HCT116 (cell line): ENCODE measurements around the gene NOC2L.

Experiments used
- CTCF ChIP-seq, 3 experiments: fragments of 200-600 bp in 1 of 3; sonication (generic) in 1 of 3; IDR thresholded peaks in 2 of 3; conservative IDR thresholded peaks in 1 of 3; 2 replicates each; pipeline ENCODE4 v1.5.1; 2012 to 2017; ENCODE audit warnings: low read depth in 2 of 3, low read length in 2 of 3, antibody characterized with exemption in 1 of 3, borderline replicate concordance in 1 of 3, control low read depth in 1 of 3, mild to moderate bottlenecking in 1 of 3, mixed read lengths in 1 of 3, mixed run types in 1 of 3, moderate library complexity in 1 of 3; ENCODE audit not compliant: insufficient read depth in 1 of 3
- EZH2phosphoT487 ChIP-seq: fragments of 200-600 bp; IDR thresholded peaks from 2 replicates; pipeline ENCODE4 v1.6.1; 2018; ENCODE audit warnings: antibody characterized with exemption, borderline replicate concordance
- MAX ChIP-seq: IDR thresholded peaks from 2 replicates; pipeline ENCODE4 v1.6.1; 2012
- POLR2A ChIP-seq: IDR thresholded peaks from 2 replicates; pipeline ENCODE4 v1.7.0; 2011; ENCODE audit warnings: borderline replicate concordance; ENCODE audit not compliant: insufficient read depth, insufficient read length; ENCODE audit errors: extremely low read depth
- POLR2AphosphoS5 ChIP-seq: IDR thresholded peaks from 2 replicates; pipeline ENCODE4 v1.6.1; 2011; ENCODE audit warnings: mild to moderate bottlenecking, low read depth, low read length, moderate library complexity
- RAD21 ChIP-seq: IDR thresholded peaks from 2 replicates; pipeline ENCODE4 v1.6.1; 2012; ENCODE audit warnings: low read depth, mild to moderate bottlenecking
- REST ChIP-seq: IDR thresholded peaks from 2 replicates; pipeline ENCODE4 v1.6.1; 2012; ENCODE audit warnings: low read depth
- SIN3A ChIP-seq: IDR thresholded peaks from 2 replicates; pipeline ENCODE4 v1.6.1; 2012; ENCODE audit warnings: low read depth
- ZFX ChIP-seq: fragments of 450-650 bp; IDR thresholded peaks from 2 replicates; pipeline ENCODE4 v1.6.1; 2017

- TF ChIP-seq ZFX: no peak
- no peak for TF ChIP-seq CTCF (IDR thresholded peaks at IDR 0.05 in 2 of 3, conservative IDR thresholded peaks at IDR 0.05 in 1 of 3; ENCODE audit: borderline replicate concordance in 1 of 3, insufficient read depth in 1 of 3, low read depth in 2 of 3, low read length in 2 of 3)
- TF ChIP-seq EZH2phosphoT487: no peak
- TF ChIP-seq REST: no peak
- TF ChIP-seq POLR2A: no peak
- no peak for TF ChIP-seq MAX
- TF ChIP-seq SIN3A: no peak
- TF ChIP-seq POLR2AphosphoS5: no peak
- no peak for TF ChIP-seq RAD21
These were observed 6.6 kb upstream of the NOC2L start for GRCh38 chr1:965526-966134.
